CD14-positive monocyte (primary cell): Measurements from ENCODE around the gene CDCA7. TPM values are rescaled to one million over a fixed set of nuclear protein-coding genes. Genes with fewer than 3 reads are reported as not detected.
A peak's percentile ranks its signal among the peaks of the same experiment; 100 is the strongest.

ENCODE experiments used
- DNase-seq, 3 donors: peaks; one replicate each; pipeline ENCODE4 v3.0.0-alpha.2; 2011 to 2022
- H2AFZ ChIP-seq: 2 replicates; pipeline ENCODE4 v1.6.0; 2012; ENCODE audit warnings: mild to moderate bottlenecking, low read depth, low read length, inconsistent platforms; ENCODE audit not compliant: insufficient read depth, poor library complexity, severe bottlenecking
- H3K27ac ChIP-seq, 2 donors: 1 replicate in 1 of 2; 2 replicates in 1 of 2; pipeline ENCODE4 v1.5.1; 2012 to 2013; ENCODE audit warnings: low read length in 2 of 2, control low read depth in 1 of 2, inconsistent platforms in 1 of 2, low read depth in 1 of 2, mild to moderate bottlenecking in 1 of 2
- H3K27me3 ChIP-seq, 2 donors: one replicate each; pipeline versions ENCODE4 v1.6.0 to v1.6.1; 2011 to 2013; ENCODE audit warnings: low read length in 2 of 2; ENCODE audit not compliant: control insufficient read depth in 2 of 2, insufficient read depth in 2 of 2
- H3K36me3 ChIP-seq, 2 donors: replicated peaks in 1 of 2; 1 replicate in 1 of 2; 2 replicates in 1 of 2; pipeline versions ENCODE4 v1.5.1 to v1.6.1; 2012 to 2013; ENCODE audit warnings: low read length in 2 of 2, control low read depth in 1 of 2, inconsistent platforms in 1 of 2, mild to moderate bottlenecking in 1 of 2; ENCODE audit not compliant: insufficient read depth in 2 of 2, control insufficient read depth in 1 of 2
- H3K4me1 ChIP-seq, 2 donors: 1 replicate in 1 of 2; 2 replicates in 1 of 2; pipeline versions ENCODE4 v1.5.1 to v1.6.1; 2012 to 2013; ENCODE audit warnings: low read length in 2 of 2, control low read depth in 1 of 2, inconsistent platforms in 1 of 2, mild to moderate bottlenecking in 1 of 2, moderate library complexity in 1 of 2; ENCODE audit not compliant: insufficient read depth in 2 of 2, control insufficient read depth in 1 of 2
- H3K4me2 ChIP-seq: replicated peaks from 2 replicates; pipeline ENCODE3; 2012; ENCODE audit warnings: low read length, moderate library complexity, mild to moderate bottlenecking; ENCODE audit not compliant: poor library complexity, severe bottlenecking; ENCODE audit errors: extremely low read depth
- H3K4me3 ChIP-seq, 3 experiments: fragments of 200-600 bp in 1 of 3; sonication (generic) in 1 of 3; replicated peaks in 1 of 3; 1 replicate in 2 of 3; 2 replicates in 1 of 3; pipeline ENCODE4 v1.5.1; 2011 to 2013; ENCODE audit warnings: low read length in 3 of 3, mild to moderate bottlenecking in 3 of 3, control low read depth in 2 of 3, low read depth in 2 of 3, inconsistent platforms in 1 of 3, moderate library complexity in 1 of 3
- H3K79me2 ChIP-seq: 2 replicates; pipeline ENCODE4 v1.6.0; 2012; ENCODE audit warnings: mild to moderate bottlenecking, control low read depth, inconsistent platforms, low read length, moderate library complexity; ENCODE audit not compliant: insufficient read depth
- H3K9ac ChIP-seq: 2 replicates; pipeline ENCODE4 v1.6.0; 2017; ENCODE audit warnings: low read length, mild to moderate bottlenecking; ENCODE audit not compliant: insufficient read depth, poor library complexity, severe bottlenecking
- H3K9me3 ChIP-seq, 2 donors: replicated peaks in 1 of 2; 1 replicate in 1 of 2; 2 replicates in 1 of 2; pipeline versions ENCODE4 v1.5.1 to v1.6.1; 2012 to 2013; ENCODE audit warnings: low read length in 2 of 2, control low read depth in 1 of 2; ENCODE audit not compliant: control insufficient read depth in 1 of 2, insufficient read depth in 1 of 2
- H4K20me1 ChIP-seq: 2 replicates; pipeline ENCODE4 v1.6.0; 2012; ENCODE audit warnings: mild to moderate bottlenecking, low read length, control low read depth, moderate library complexity; ENCODE audit not compliant: insufficient read depth
- H3K27ac Mint-ChIP-seq, 7 donors: one replicate each; pipeline ENCODE4 v1.8.0; 2020; ENCODE audit warnings: mild to moderate bottlenecking in 7 of 7, mixed read lengths in 7 of 7, moderate library complexity in 6 of 7, inconsistent platforms in 2 of 7
- H3K27me3 Mint-ChIP-seq, 3 donors: one replicate each; pipeline ENCODE4 v1.8.0; 2021 to 2022; ENCODE audit warnings: low read depth in 3 of 3, mild to moderate bottlenecking in 3 of 3, mixed read lengths in 3 of 3, moderate library complexity in 3 of 3, inconsistent platforms in 1 of 3
- H3K36me3 Mint-ChIP-seq, 2 donors: one replicate each; pipeline ENCODE4 v1.8.0; 2020; ENCODE audit warnings: mixed read lengths in 2 of 2, inconsistent platforms in 1 of 2, mild to moderate bottlenecking in 1 of 2
- H3K4me1 Mint-ChIP-seq: one replicate; pipeline ENCODE4 v1.8.0; 2020; ENCODE audit warnings: mild to moderate bottlenecking, mixed read lengths
- H3K4me3 Mint-ChIP-seq, 2 donors: one replicate each; pipeline ENCODE4 v1.8.0; 2020; ENCODE audit warnings: mild to moderate bottlenecking in 2 of 2, mixed read lengths in 2 of 2, moderate library complexity in 1 of 2
- H3K9me3 Mint-ChIP-seq, 7 donors: one replicate each; pipeline ENCODE4 v1.8.0; 2020 to 2022; ENCODE audit warnings: mixed read lengths in 7 of 7, mild to moderate bottlenecking in 6 of 7, moderate library complexity in 6 of 7, inconsistent platforms in 2 of 7
- WGBS: methylation state at CpG from one replicate; pipeline ENCODE4 v1.1.5; 2013; ENCODE audit warnings: missing lambda C conversion rate; ENCODE audit not compliant: insufficient coverage; 5-methylcytosine and 5-hydroxymethylcytosine counted together
- intact Hi-C, 2 donors: fragments of 100-400 bp; cut with micrococcal nuclease; formaldehyde crosslinking; loops; one replicate each; pipeline versions ENCODE4 v1.15.0 to v1.15.1; 2023
- polyA minus RNA-seq: library from RNA; depleted of rRNA, polyadenylated mRNA; stranded (reverse); fragments of >200 nt; gene quantifications from 2 replicates; pipeline ENCODE4 v1.2.3, GENCODE V29; 2012
- polyA plus RNA-seq, 3 donors: library from polyadenylated mRNA; depleted of rRNA in 1 of 3; unstranded in 2 of 3; stranded (reverse) in 1 of 3; fragments of 300-500 nt in 2 of 3; fragments of >200 nt in 1 of 3; fragmentation: Illumina TruSeq in 2 of 3; gene quantifications; 1 replicate in 2 of 3; 2 replicates in 1 of 3; pipeline ENCODE4 v1.2.3, GENCODE V29; 2012 to 2021
- total RNA-seq, 12 experiments: library from RNA in 1 of 12; stranded (reverse) in 1 of 12; fragments of 120-200 nt in 1 of 12; gene quantifications; one replicate each; pipeline ENCODE4 v1.2.4 and lab custom pipeline; 2013 to 2026; ENCODE audit warnings: mixed read lengths in 6 of 12, inconsistent platforms in 1 of 12
- TF ChIP-seq, protein P1 (sequence below): fragments of 200-600 bp; IDR thresholded peaks from one replicate; pipeline ENCODE4 v1.8.0; 2022; ENCODE audit warnings: antibody characterized with exemption, mild to moderate bottlenecking

The CDCA7 gene
- 1.4 TPM for total RNA-seq (2013)
- polyA plus RNA-seq (1 to 10 TPM in 1 of 3 donors, under 1 TPM in 2; 0.54 to 1.7 (median 0.66) TPM), polyA minus RNA-seq (0.80 and 1.2 TPM in 2 replicates), total RNA-seq (lab: John Stamatoyannopoulos, UW) (0.58 to 6.0 (median 1.5) reads per million in 11 experiments)

DNA sequence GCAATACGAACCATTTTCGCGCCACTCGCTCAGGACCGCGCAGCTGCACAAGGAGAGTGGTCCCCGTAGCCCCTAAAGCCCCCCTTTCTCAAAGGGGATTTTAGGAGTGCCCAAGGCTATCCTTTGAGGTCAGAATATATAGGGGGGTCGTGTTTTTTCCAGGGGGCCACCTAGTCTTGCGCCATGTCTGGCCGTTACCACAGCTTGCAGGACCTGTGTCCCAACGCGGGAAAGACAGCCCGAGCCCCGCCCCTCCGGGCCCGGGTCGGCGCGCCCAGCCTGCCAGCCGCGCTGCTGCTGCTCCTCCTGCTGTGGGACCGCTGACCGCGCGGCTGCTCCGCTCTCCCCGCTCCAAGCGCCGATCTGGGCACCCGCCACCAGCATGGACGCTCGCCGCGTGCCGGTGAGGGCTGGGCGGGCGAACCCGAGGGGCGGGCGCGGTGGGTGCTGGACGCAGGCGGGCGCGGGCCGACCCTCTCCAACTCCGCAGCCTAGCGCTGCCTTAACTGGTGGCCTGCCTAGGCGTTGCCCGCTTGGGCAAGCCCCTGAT is at the start of gene CDCA7:
Gene CDCA7 (plus strand): TSS at position 291 of the 550 bp plus-strand sequence. CDS start 92 bp downstream, at position 383.
- Histone ChIP-seq H3K27ac (peak within 1 kb of the TSS in 1 of 2 donors; percentile 64), H3K4me3 (peak within 1 kb of the TSS; percentile 65 to 93 (median 67)), H3K27me3 (no peaks in the 10 kb centered on the region), H4K20me1 (no peaks in the 10 kb centered on the region), H3K9me3 (no peaks in the 10 kb centered on the region), H3K36me3 (no peaks in the 10 kb centered on the region), H3K9ac (peak within 1 kb of the TSS; percentile 64), H3K79me2 (peaks cover 51% of the 10 kb centered on the region), H2AFZ (peak within 1 kb of the TSS; percentile 93), H3K4me2 (peak within 1 kb of the TSS; percentile 100), H3K4me1 (peaks cover 24 to 36% of the 10 kb centered on the region in 2 donors)
- peaks cover 2 to 4% (median 4%) of the 10 kb centered on the region in 3 donors for H3K27me3 Mint-ChIP-seq
- whole genome bisulfite sequencing: under 1% methylated on average over 43 of the region's 50 CpGs
- peaks cover 0 to 5% (median 0%) of the 10 kb centered on the region in 7 donors for H3K9me3 Mint-ChIP-seq
- DNase-seq: peak in 2 of 3 donors; percentile 21 to 27
- H3K27ac Mint-ChIP-seq: peak within 1 kb of the TSS in 6 of 7 donors; percentile 58 to 88 (median 79)
- H3K4me1 Mint-ChIP-seq: peaks cover 32% of the 10 kb centered on the region
- TF ChIP-seq, protein P1, sequence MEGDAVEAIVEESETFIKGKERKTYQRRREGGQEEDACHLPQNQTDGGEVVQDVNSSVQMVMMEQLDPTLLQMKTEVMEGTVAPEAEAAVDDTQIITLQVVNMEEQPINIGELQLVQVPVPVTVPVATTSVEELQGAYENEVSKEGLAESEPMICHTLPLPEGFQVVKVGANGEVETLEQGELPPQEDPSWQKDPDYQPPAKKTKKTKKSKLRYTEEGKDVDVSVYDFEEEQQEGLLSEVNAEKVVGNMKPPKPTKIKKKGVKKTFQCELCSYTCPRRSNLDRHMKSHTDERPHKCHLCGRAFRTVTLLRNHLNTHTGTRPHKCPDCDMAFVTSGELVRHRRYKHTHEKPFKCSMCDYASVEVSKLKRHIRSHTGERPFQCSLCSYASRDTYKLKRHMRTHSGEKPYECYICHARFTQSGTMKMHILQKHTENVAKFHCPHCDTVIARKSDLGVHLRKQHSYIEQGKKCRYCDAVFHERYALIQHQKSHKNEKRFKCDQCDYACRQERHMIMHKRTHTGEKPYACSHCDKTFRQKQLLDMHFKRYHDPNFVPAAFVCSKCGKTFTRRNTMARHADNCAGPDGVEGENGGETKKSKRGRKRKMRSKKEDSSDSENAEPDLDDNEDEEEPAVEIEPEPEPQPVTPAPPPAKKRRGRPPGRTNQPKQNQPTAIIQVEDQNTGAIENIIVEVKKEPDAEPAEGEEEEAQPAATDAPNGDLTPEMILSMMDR: no peak
- peaks cover 0 to 3% of the 10 kb centered on the region in 2 donors for H3K36me3 Mint-ChIP-seq
- intact Hi-C loops: no loop called here
- peak within 1 kb of the TSS; percentile 92 to 94 for H3K4me3 Mint-ChIP-seq

DNA sequence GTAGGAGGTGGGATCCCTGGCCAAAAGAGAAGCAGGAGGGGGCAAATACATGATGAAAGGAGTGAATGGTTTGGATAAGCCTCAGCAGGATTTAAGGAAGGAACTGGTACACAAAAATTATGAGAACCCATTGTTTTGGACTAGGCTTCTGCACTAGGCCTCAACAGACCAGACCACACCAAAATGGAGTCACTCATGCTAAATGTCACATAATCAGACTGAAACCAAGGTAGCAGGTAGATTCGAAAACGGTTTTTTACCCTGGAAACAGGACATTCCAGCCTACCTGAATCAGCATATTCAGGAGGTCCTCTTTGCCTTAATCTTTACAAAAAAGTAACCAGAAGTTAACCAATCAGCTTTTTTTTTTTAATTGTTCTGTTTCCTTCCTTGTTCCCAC is 49.4 kb upstream of the CDCA7 start:
- H3K27ac Mint-ChIP-seq: no peak overlapping the region

More for the DNA sequence above, 49.4 kb upstream of the CDCA7 start:
- Histone ChIP-seq H4K20me1 (no peaks in the 10 kb centered on the region), H3K4me3 (no peak overlapping the region), H3K36me3 (no peaks in the 10 kb centered on the region), H3K79me2 (no peaks in the 10 kb centered on the region), H3K9me3 (peaks cover 9 to 33% of the 10 kb centered on the region in 2 donors), H2AFZ (no peak overlapping the region), H3K27me3 (no peaks in the 10 kb centered on the region), H3K4me2 (no peak overlapping the region), H3K4me1 (no peaks in the 10 kb centered on the region), H3K27ac (no peak overlapping the region), H3K9ac (no peak overlapping the region)
- Mint-ChIP-seq H3K27me3 (peaks cover 2 to 7% (median 4%) of the 10 kb centered on the region in 3 donors), H3K9me3 (peaks cover 12 to 37% (median 30%) of the 10 kb centered on the region in 7 donors), H3K36me3 (no peaks in the 10 kb centered on the region), H3K4me1 (no peaks in the 10 kb centered on the region), H3K4me3 (no peak overlapping the region)
- TF ChIP-seq, protein P1: no peak
- intact Hi-C loops: no loop called here
- WGBS: 100% methylated on average over 2 of the region's 2 CpGs
- no peak for DNase-seq
